T-helper 2 cell treated with Interferon-gamma antibody and Interleukin-4, amounts not matched to agents 5 μg/mL and 100 μg/mL, for 36 hours (primary cell): ENCODE results near the gene CAMTA1.
A peak's percentile ranks its signal among the peaks of the same experiment; 100 is the strongest.

Experiments
- DNase-seq: peaks from one replicate; pipeline ENCODE4 v3.0.0; 2021; ENCODE audit warnings: low spot score
- H3K27ac Mint-ChIP-seq: one replicate; pipeline ENCODE4 v1.8.0; 2021; ENCODE audit warnings: mild to moderate bottlenecking, mixed read lengths
- H3K27me3 Mint-ChIP-seq: one replicate; pipeline ENCODE4 v1.8.0; 2021; ENCODE audit warnings: low read depth, mixed read lengths
- H3K36me3 Mint-ChIP-seq: one replicate; pipeline ENCODE4 v1.8.0; 2021; ENCODE audit warnings: low read depth, mixed read lengths
- H3K4me1 Mint-ChIP-seq: one replicate; pipeline ENCODE4 v1.8.0; 2021; ENCODE audit warnings: low read depth, mixed read lengths
- H3K4me3 Mint-ChIP-seq: one replicate; pipeline ENCODE4 v1.8.0; 2022; ENCODE audit warnings: mild to moderate bottlenecking, moderate library complexity, mixed read lengths
- H3K9me3 Mint-ChIP-seq: one replicate; pipeline ENCODE4 v1.8.0; 2021; ENCODE audit warnings: mixed read lengths

The CAMTA1 gene

DNA sequence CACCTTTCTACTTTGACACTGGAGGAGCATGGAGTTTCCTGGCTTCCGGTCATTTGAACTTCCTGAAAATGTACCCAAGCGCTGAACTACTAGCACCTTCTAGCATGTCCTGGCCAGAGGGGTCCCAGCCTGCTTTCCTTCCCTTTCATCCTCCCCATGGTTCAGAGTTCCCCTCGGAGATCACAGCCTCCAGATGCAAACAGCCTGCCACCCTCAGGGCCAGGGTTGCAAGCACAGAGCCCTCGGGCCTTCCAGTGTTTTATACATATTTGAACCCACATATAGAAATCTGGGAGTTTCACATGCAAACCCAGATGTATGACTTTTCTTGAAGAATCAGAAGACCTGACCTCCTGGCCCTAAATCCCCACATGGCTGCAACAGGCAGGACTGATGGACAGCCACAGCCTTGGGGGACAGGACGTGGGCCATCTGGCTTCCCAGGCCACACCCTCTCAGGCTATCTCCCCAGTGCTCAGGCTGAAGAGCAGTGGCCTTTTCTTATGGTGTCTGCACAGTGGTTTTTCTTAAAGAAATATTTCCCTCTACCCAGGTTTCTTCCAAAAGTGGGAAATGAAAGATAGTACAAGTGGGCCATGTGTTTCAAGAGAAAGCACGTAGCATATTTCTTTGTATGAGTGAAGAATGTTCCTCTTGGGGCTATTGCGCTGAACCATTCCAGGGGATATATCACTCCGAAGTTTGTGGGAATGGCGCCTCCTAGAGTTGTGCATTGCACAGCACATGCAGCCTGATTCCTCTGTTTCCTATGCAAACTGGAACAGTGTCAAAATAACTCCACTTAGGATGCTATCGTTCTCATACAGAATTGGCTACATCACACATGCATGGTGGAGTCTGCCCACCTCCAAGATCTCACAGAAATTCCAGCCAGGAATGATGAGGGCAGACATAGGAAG lies 753.9 kb downstream of the CAMTA1 start:
- DNase-seq: no peak
- Mint-ChIP-seq H3K36me3 (no peaks in the 10 kb centered on the region), H3K4me3 (no peak overlapping the region), H3K9me3 (no peaks in the 10 kb centered on the region), H3K27me3 (peaks cover 3% of the 10 kb centered on the region), H3K27ac (no peak overlapping the region), H3K4me1 (peaks cover 4% of the 10 kb centered on the region)

DNA sequence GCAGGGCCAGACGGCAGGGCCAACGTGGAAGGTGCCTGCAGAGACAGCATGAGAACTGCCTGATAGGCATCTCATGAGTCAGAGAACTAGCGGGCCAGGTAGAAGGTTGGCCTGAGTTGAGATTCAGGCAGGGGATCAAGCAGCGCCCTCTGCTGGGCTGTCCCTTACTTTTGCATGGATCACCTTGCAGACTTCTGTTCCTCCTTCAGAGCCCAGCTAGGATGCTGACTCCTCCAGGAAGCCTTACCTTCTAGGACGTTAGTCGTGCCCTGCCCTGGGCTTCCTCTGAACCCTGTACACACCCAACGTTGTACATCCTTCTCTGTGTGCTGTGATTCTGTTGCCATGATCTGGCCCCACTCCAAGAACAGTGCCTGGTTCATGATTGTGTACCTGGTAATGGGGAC lies 754.5 kb downstream of the CAMTA1 start:
- DNase-seq: peak; percentile 54
- Mint-ChIP-seq H3K36me3 (no peaks in the 10 kb centered on the region), H3K9me3 (no peaks in the 10 kb centered on the region), H3K4me3 (no peak overlapping the region), H3K4me1 (peaks cover 3% of the 10 kb centered on the region), H3K27ac (no peak overlapping the region), H3K27me3 (peaks cover 3% of the 10 kb centered on the region)

DNA sequence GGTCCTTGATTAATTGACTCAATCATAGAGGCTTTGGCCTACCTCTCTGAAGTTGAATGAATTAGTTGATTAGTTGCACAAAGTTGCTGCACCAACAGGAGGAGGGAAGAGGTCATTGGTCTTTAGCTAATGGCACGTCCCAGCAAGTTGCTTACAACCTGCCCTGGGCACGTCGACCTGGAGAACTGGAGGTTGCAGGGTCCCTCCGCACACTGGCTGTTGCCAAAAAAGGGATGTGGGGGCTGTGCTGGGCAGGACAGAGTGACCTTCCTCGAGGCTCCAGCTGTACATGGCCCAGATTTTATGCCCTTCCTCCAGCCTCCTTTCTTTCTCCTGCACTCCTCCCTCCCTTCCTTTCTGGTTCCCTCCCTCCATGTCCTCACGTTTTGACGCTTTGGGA lies 755.6 kb downstream of the CAMTA1 start:
- Mint-ChIP-seq H3K36me3 (no peaks in the 10 kb centered on the region), H3K4me1 (peaks cover 3% of the 10 kb centered on the region), H3K9me3 (no peaks in the 10 kb centered on the region), H3K27me3 (peaks cover 3% of the 10 kb centered on the region), H3K27ac (no peak overlapping the region), H3K4me3 (no peak overlapping the region)
- no peak for DNase-seq

DNA sequence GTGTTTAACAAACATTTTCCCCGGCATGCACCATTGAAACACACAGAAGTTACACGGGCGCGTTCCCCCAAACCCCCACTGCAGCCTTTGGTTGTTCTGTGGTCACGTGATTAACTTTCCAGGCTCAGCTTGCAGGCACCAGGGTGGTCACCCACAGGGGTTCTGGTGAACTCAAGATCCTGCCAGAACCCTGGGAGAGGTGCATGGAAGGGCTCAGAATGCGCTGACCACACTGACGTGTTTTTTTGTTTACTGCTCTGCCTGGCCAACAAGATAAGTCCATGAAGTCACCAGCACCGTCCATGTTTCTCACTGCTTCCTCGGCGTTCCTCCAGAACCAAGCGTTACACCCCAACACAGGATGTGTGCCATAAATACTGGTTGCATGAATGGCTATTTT lies 756.4 kb downstream of the CAMTA1 start:
- no peak for DNase-seq
- Mint-ChIP-seq H3K36me3 (no peaks in the 10 kb centered on the region), H3K4me1 (no peaks in the 10 kb centered on the region), H3K4me3 (no peak overlapping the region), H3K9me3 (no peaks in the 10 kb centered on the region), H3K27ac (no peak overlapping the region), H3K27me3 (peaks cover 3% of the 10 kb centered on the region)

DNA sequence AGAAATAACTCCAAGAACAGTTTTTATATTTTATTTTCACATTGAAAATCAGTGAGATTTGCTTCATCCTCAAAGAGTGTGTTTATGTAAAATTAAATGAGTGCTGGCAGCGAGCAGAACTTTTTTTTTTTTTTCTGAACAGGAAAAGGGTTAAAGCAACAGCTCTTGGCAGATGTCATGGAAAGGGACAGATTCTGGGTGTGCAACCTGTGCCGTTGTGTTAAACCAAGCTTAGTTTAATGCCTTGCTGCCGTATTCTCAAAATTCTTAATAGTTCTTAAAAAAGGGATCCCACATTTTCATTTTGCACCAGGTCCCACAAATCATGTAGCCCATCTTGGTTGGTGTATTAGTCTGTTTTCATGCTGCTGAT lies 758.5 kb downstream of the CAMTA1 start:
- no peak for DNase-seq
- Mint-ChIP-seq H3K4me3 (no peak overlapping the region), H3K9me3 (no peaks in the 10 kb centered on the region), H3K27me3 (no peaks in the 10 kb centered on the region), H3K27ac (no peak overlapping the region), H3K36me3 (no peaks in the 10 kb centered on the region), H3K4me1 (no peaks in the 10 kb centered on the region)

DNA sequence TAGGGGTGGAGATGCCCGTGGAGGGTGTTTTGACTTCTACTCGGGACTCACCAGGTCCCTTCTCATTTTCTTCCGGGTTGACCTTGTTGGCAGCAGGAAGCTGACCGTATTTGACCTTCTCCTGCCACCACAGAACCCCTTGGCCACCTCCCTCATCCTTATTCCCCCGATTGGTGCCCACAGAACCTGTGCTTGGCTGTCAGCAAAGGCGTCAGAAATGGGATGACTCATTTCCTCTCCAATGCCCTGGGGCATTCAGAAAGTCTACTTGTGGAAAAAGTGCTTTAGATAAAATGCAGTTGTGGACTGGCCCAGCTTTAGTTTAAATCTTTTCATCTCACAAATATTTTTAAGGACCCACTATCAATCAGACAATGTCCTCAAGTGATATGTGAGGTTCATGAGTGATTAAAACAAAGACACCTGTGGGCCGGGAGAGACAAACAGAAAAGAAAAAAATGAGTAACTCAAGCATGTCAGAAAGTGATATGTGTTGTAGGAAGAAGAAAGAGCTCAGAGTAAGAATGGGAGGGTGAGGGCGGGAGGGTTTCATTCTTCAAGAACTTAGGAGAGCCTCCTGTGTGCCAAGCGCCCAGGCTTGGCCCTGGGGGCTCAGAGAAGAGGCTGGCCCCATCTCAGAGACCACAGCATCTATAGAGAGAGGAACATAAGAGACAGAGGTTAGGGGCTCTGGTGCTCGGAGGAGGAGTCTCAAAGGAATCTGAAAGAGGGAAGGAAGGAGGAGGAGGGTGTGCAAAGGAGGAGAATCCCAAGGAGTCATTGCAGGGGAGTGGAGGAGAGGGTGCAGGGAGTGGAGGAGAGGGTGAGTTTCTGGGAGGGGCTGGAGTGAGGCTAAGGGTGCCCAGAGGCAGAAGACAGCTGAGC lies 764.3 kb downstream of the CAMTA1 start:
- Mint-ChIP-seq H3K27me3 (peaks cover 2% of the 10 kb centered on the region), H3K4me1 (peaks cover 11% of the 10 kb centered on the region), H3K9me3 (no peaks in the 10 kb centered on the region), H3K36me3 (no peaks in the 10 kb centered on the region), H3K27ac (peak overlapping the region; percentile 86), H3K4me3 (peak overlapping the region; percentile 55)
- DNase-seq: peak; percentile 80

DNA sequence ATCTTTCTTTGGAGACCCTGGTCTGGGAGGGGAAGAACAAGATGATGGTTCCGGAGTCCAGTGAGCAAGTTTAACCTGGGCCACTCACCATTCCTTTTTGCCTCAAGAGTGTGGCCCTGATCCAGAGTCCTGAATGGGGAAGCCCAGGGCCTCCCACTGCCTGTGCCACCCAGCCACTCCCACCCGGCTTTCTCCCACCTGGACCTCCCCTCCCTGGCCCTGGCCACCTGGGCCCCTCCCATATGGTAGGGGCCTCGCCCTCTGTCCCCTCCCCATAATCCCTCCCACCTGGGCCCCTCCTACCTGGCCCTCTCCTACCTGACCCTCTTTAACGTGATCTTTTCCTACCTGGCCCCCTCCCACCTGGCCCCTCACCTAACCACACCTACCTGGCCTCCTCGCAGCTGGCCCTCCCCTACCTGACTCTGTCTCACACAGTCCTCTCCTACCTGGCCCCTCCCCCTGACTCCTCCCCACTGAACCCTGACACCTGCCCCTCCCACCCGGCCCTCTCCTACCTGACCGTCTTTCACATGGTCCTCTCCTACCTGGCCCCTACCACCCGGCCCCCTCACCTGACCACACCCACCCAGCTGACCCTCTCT lies 765.1 kb downstream of the CAMTA1 start:
- H3K27ac Mint-ChIP-seq: peak overlapping the region; percentile 86

DNA sequence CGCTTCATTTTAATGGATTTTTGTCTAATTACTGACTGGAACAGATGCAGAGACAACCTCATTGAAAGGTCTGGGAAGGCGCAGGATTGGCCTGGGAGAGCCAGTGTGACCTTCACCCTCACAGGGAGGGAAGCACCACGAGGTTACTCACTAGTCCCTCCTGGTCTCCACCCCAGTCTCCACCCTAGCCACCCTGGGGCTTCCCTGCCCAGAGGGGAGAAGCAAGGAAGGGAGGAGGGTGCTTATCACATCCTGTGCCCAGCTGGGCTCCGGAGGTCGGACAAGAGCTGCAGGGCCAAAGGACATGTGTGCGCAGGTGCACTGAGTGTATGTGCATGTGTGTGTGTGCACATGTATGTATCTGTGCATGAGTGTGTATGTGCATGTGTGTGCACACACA lies 765.7 kb downstream of the CAMTA1 start:
- no peak overlapping the region for H3K4me3 Mint-ChIP-seq
- H3K4me1 Mint-ChIP-seq: peaks cover 15% of the 10 kb centered on the region
- no peak overlapping the region for H3K27ac Mint-ChIP-seq
- DNase-seq: no peak
- peaks cover 4% of the 10 kb centered on the region for H3K27me3 Mint-ChIP-seq
- H3K9me3 Mint-ChIP-seq: no peaks in the 10 kb centered on the region
- H3K36me3 Mint-ChIP-seq: no peaks in the 10 kb centered on the region

More for the DNA sequence above, 765.1 kb downstream of the CAMTA1 start:
- Mint-ChIP-seq H3K4me3 (no peak overlapping the region), H3K27me3 (peaks cover 2% of the 10 kb centered on the region), H3K4me1 (peaks cover 11% of the 10 kb centered on the region), H3K9me3 (no peaks in the 10 kb centered on the region), H3K36me3 (no peaks in the 10 kb centered on the region)
- DNase-seq: no peak

DNA sequence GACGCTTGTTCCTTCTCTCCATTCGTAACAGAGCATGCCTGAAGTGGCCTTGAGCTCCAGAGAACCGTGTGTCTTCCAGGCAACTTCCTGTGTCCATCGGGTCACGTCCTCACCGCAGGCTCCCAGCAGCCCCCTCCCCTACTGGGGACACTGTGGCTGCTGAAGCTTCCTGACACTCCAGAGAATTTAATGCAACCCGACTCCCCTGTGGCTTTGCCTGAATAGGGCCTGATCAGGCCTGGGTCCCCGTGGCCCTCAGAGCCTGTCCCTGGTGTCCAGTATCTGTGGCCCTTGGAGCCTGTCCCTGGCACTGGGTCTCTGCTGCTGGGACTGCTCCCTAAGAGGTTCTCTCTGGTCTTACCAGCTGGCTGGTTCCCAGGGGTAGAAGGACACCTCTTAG lies 766.2 kb downstream of the CAMTA1 start:
- H3K4me1 Mint-ChIP-seq: peaks cover 15% of the 10 kb centered on the region
- DNase-seq: no peak
- no peak overlapping the region for H3K27ac Mint-ChIP-seq
- H3K27me3 Mint-ChIP-seq: peaks cover 4% of the 10 kb centered on the region
- no peak overlapping the region for H3K4me3 Mint-ChIP-seq
- no peaks in the 10 kb centered on the region for H3K36me3 Mint-ChIP-seq
- H3K9me3 Mint-ChIP-seq: no peaks in the 10 kb centered on the region

DNA sequence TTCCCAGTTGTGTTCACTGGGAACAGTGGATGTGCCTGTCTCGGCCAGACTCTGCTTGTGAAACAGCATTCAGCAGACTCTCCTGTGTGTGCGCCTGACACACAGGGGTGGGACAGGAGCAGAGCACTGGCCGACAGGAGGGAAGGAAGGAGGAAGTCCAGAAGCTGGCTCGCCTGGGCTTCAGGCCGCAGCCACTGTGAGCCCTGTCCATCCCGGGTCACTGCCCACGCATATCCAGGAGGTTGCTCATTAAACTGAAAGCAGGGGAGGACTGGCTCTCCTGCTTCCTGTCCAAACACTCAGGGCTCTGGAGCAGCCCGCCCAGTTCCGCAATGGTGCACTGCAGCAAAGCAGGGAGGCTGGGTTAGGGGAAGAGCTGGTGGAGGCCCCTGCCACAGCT lies 767.1 kb downstream of the CAMTA1 start:
- peaks cover 4% of the 10 kb centered on the region for H3K27me3 Mint-ChIP-seq
- no peaks in the 10 kb centered on the region for H3K9me3 Mint-ChIP-seq
- DNase-seq: no peak
- no peak overlapping the region for H3K4me3 Mint-ChIP-seq
- no peak overlapping the region for H3K27ac Mint-ChIP-seq
- H3K36me3 Mint-ChIP-seq: no peaks in the 10 kb centered on the region
- H3K4me1 Mint-ChIP-seq: peaks cover 15% of the 10 kb centered on the region

DNA sequence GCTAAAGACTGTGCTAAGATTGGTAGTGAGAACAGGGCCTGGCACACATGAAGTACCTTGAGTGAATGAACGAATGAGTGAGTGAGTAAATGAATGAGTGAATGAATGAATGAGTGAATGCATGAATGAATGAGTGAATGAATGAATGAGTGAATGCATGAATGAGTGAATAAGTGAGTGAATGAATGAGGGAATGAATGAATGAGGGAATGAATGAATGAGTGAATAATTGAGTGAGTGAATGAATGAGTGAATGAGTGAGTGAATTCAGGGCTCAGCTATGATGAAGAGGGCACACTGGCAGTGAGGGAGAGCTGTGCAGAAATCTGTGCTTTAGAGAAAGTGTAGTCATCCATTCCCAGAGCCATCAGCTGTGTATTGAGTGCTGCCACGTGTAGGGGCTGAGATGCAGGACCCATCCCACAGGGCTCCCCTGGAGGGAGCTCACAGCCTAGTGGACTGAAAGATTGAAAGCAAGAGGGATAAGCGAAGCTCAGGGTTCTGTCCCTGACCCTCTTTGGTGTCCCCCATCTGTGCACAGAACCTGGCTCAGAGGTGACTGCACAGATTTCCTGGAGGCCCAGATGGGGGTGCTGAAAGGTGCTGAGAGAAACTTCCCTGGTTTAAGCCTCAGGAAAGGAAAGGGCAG lies 767.9 kb downstream of the CAMTA1 start:
- Mint-ChIP-seq H3K4me1 (peaks cover 15% of the 10 kb centered on the region), H3K27me3 (peaks cover 4% of the 10 kb centered on the region), H3K4me3 (no peak overlapping the region), H3K27ac (no peak overlapping the region), H3K9me3 (no peaks in the 10 kb centered on the region), H3K36me3 (no peaks in the 10 kb centered on the region)
- no peak for DNase-seq

DNA sequence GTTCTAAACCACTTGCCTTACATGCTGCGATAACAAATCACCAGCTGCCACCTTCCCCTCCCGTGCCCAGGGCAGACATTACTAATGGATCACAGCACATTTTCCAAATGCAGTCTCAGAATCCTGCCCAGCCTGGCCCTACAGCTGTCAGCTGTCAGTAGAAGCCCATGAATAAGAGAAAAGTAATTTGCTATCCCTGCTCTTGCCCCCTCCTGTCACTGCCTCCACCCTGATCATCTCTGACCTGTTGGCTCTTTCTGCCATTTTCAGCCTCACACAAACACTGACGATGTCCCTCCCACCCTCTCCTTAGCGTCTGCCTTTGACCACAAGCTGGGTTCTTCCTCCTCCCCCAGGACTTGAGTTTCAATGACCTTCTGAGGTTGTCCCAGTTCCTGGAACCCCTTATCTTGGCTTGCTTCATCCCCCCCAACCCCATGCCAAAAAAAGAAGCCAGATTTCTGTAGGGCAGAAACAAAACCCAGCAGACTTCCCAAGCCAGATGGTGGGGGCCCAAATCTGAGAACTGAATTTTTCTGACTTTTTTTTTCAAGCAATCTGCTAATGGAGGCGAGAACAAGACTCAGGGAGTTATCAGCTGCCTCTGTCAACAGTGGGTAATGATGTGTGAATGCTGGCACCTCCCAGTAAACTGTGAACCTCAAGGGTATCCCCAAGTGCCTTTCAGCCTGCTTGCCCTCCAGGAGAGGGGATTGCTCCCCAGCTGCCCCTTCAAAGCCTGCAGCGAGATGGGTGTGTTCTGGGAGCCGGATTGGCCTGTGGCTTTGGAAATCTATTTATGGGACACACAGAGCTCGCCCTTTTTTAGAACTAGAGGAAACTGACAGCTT lies 769.4 kb downstream of the CAMTA1 start:
- no peaks in the 10 kb centered on the region for H3K36me3 Mint-ChIP-seq
- H3K27me3 Mint-ChIP-seq: peaks cover 4% of the 10 kb centered on the region
- H3K4me1 Mint-ChIP-seq: peaks cover 10% of the 10 kb centered on the region
- DNase-seq: peak; percentile 17
- H3K27ac Mint-ChIP-seq: no peak overlapping the region
- H3K9me3 Mint-ChIP-seq: no peaks in the 10 kb centered on the region
- no peak overlapping the region for H3K4me3 Mint-ChIP-seq
